ENCODE results near the gene PTPRD.
"Not testable (repeated sequence)": the region's sequence is repeated elsewhere in the genome, so short reads cannot be mapped to it uniquely, and the experiment has no call there.

PTPRD gene

GRCh38 chr9:9949978-9950377, 662.8 kb downstream of the PTPRD start:
- no peak for DNase-seq

- no peak for DNase-seq
These were observed 663.4 kb downstream of the PTPRD start for GRCh38 chr9:9949368-9949767.

GRCh38 chr9:9945966-9946365, 666.8 kb downstream of the PTPRD start:
- no peak for DNase-seq

- DNase-seq = peak; percentile 58
These were observed 669.9 kb downstream of the PTPRD start for GRCh38 chr9:9942764-9943424.

GRCh38 chr9:9938432-9938831, 674.4 kb downstream of the PTPRD start:
- DNase-seq = no peak

GRCh38 chr9:9931464-9931863, 681.3 kb downstream of the PTPRD start:
- not testable (repeated sequence) for DNase-seq

- DNase-seq = no peak
These were observed 688.4 kb downstream of the PTPRD start for GRCh38 chr9:9924376-9924775.

GRCh38 chr9:9921805-9922204, 691.0 kb downstream of the PTPRD start:
- DNase-seq = no peak

GRCh38 chr9:9920425-9921060, 692.3 kb downstream of the PTPRD start:
- peak; percentile 41 for DNase-seq

- no peak for DNase-seq
These were observed 693.5 kb downstream of the PTPRD start for GRCh38 chr9:9919174-9919775.

- no peak for DNase-seq
These were observed 695.4 kb downstream of the PTPRD start for GRCh38 chr9:9917400-9917799.

- DNase-seq = no peak
These were observed 698.6 kb downstream of the PTPRD start for GRCh38 chr9:9914174-9914573.

- no peak for DNase-seq
These were observed 699.4 kb downstream of the PTPRD start for GRCh38 chr9:9913276-9913832.

GRCh38 chr9:9912459-9912858, 700.3 kb downstream of the PTPRD start:
- DNase-seq = peak; percentile 29

- no peak for DNase-seq
These were observed 707.1 kb downstream of the PTPRD start for GRCh38 chr9:9905736-9906135.

- no peak for DNase-seq
These were observed 708.8 kb downstream of the PTPRD start for GRCh38 chr9:9904041-9904440.

- no peak for DNase-seq
These were observed 711.2 kb downstream of the PTPRD start for GRCh38 chr9:9901624-9902023.

- DNase-seq = no peak
These were observed 719.0 kb downstream of the PTPRD start for GRCh38 chr9:9893837-9894236.

- DNase-seq = no peak
These were observed 720.6 kb downstream of the PTPRD start for GRCh38 chr9:9892217-9892616.

GRCh38 chr9:9881692-9882091, 731.1 kb downstream of the PTPRD start:
- DNase-seq = no peak

GRCh38 chr9:9874270-9874669, 738.5 kb downstream of the PTPRD start:
- DNase-seq = no peak

- DNase-seq = no peak
These were observed 750.5 kb downstream of the PTPRD start for GRCh38 chr9:9862235-9862810.

- DNase-seq = no peak
These were observed 757.4 kb downstream of the PTPRD start for GRCh38 chr9:9855177-9856078.
